Chondrocyte (in vitro differentiated cells): ENCODE measurements around the gene LRRC28. TPM values are rescaled to one million over a fixed set of nuclear protein-coding genes. Genes with fewer than 3 reads are reported as not detected.
A peak's percentile ranks its signal among the peaks of the same experiment; 100 is the strongest.

Experiments used
- DNase-seq: peaks from one replicate; pipeline ENCODE4 v3.0.0; 2021; ENCODE audit warnings: mixed read lengths, low spot score
- H3K27ac Mint-ChIP-seq: one replicate; pipeline ENCODE4 v1.8.0; 2021; ENCODE audit warnings: mild to moderate bottlenecking, moderate library complexity, mixed read lengths; ENCODE audit not compliant: unreplicated experiment
- H3K27me3 Mint-ChIP-seq: 2 replicates; pipeline ENCODE4 v1.8.0; 2021; ENCODE audit warnings: low read depth, mixed read lengths
- H3K36me3 Mint-ChIP-seq: 2 replicates; pipeline ENCODE4 v1.8.0; 2021; ENCODE audit warnings: low read depth, mixed read lengths
- H3K4me1 Mint-ChIP-seq: 2 replicates; pipeline ENCODE4 v1.8.0; 2021; ENCODE audit warnings: low read depth, mild to moderate bottlenecking, mixed read lengths
- H3K4me3 Mint-ChIP-seq: one replicate; pipeline ENCODE4 v1.8.0; 2021; ENCODE audit warnings: mild to moderate bottlenecking, moderate library complexity, mixed read lengths; ENCODE audit not compliant: unreplicated experiment
- H3K9me3 Mint-ChIP-seq: 2 replicates; pipeline ENCODE4 v1.8.0; 2021; ENCODE audit warnings: low read depth, mixed read lengths
- CTCF ChIP-seq: fragments of 200-600 bp; sonication (generic); IDR thresholded peaks from 2 replicates; pipeline ENCODE4 v1.5.0; 2021; ENCODE audit warnings: antibody characterized with exemption, mild to moderate bottlenecking, moderate library complexity
- total RNA-seq: library from RNA; stranded (reverse); gene quantifications from 3 replicates; pipeline ENCODE4 v1.2.1, GENCODE V29; 2021

Gene LRRC28
- total RNA-seq, 1 donor from 2014 or later, result 28.5 TPM

- Mint-ChIP-seq H3K27me3 (no peaks in the 10 kb centered on the region), H3K4me1 (peaks cover 35% of the 10 kb centered on the region), H3K27ac (peak overlapping the region; percentile 92), H3K9me3 (no peaks in the 10 kb centered on the region), H3K4me3 (no peak overlapping the region), H3K36me3 (no peaks in the 10 kb centered on the region)
- TF ChIP-seq CTCF, result no peak
- no peak for DNase-seq
Observed at GRCh38 chr15:99250001-99250400, 1.3 kb upstream of the LRRC28 start.

DNA sequence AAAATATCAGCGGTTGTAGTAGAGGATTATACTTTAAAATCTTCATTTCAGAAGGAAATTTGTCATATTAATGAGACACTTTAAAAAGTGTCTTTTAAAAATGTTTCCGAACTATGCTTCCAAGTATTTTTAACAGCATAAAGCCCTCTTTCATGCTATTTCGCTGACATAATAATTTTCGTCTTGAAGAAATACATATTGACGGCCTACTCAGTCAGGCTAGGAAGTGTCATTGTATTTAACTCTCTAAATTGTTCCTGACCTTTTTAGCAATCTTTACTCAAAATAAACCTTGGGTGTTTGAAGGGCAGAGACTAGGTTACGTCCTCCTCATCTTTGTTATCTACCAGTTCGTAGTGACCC lies 806 bp upstream of the LRRC28 start:
- H3K27ac Mint-ChIP-seq, result peak overlapping the region; percentile 92
- H3K27me3 Mint-ChIP-seq, result no peaks in the 10 kb centered on the region
- TF ChIP-seq CTCF, result no peak
- no peak overlapping the region for H3K4me3 Mint-ChIP-seq
- H3K9me3 Mint-ChIP-seq, result no peaks in the 10 kb centered on the region
- no peaks in the 10 kb centered on the region for H3K36me3 Mint-ChIP-seq
- H3K4me1 Mint-ChIP-seq, result peaks cover 35% of the 10 kb centered on the region
- DNase-seq, result no peak

- Mint-ChIP-seq H3K4me3 (no peak overlapping the region), H3K27me3 (no peaks in the 10 kb centered on the region), H3K4me1 (peaks cover 28% of the 10 kb centered on the region), H3K36me3 (peaks cover 3% of the 10 kb centered on the region), H3K27ac (no peak overlapping the region), H3K9me3 (no peaks in the 10 kb centered on the region)
- no peak for TF ChIP-seq CTCF
- no peak for DNase-seq
Observed at GRCh38 chr15:99252326-99252725, 1.0 kb downstream of the LRRC28 start.

DNA sequence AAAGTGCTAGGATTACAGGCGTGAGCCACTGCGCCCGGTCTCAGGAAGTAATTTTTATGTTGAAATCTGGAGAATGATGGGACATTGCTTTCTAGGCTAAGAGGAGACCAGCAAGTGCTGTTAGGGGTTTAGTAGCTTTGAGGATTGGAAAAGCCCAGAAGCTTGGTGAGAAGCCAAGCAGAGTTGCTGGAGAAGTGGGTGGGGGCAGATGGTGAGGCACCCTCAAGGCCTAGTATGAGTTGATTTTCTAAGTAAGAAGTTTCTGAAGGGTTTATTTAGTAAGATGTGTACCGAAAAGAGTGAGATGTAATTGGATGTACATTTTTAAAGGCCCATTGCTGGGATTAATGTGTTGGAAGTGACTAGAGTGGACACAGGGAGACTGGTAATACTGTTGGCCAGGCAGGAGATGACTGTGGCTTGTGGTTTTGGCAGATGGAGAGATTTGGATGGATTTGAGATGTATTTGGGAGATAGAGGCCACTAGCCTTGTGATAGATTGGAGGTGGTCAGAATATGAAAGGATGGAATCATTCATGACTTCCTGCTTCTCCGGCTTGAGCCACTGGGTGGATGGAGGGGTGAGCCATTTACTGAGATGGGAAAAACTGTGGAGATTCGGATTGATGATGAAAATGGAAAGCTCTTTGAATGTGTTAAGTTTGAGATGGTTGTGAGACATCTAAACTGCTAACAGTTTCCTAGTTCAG lies 2.3 kb downstream of the LRRC28 start:
- Mint-ChIP-seq H3K4me1 (peaks cover 25% of the 10 kb centered on the region), H3K27ac (no peak overlapping the region), H3K4me3 (no peak overlapping the region), H3K27me3 (no peaks in the 10 kb centered on the region), H3K9me3 (no peaks in the 10 kb centered on the region), H3K36me3 (peaks cover 10% of the 10 kb centered on the region)
- TF ChIP-seq CTCF, result no peak
- DNase-seq, result no peak

DNA sequence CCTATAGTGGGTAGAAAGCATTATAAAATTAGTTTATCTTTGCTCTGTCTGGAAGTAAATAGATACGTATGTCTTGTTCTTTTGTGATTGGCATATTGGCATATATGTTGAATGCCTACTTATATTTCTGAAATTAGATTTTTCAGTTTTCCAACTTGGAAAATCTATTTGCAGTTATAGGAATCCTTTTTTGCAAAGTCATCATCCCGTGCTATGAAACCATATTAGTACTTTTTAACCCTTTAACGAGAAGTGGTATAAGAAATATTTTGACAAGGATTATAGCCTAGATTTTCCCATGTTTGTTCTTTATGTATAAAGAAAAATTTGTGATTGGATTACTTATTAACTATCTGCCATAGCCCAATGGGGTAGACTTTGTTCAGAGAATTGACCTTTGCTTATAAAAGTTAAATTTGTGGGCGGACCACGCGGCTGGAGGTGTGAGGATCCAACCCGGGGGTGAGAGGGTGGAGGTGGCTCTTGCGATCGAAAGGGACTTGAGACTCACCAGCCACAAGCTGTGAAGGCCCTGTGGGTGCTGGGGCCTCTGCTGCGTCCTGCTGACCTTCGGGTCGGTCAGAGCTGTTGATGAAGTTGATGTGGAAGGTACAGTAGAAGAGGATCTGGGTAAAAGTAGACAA lies 5.9 kb downstream of the LRRC28 start:
- Mint-ChIP-seq H3K36me3 (peaks cover 10% of the 10 kb centered on the region), H3K9me3 (no peaks in the 10 kb centered on the region), H3K27ac (no peak overlapping the region), H3K27me3 (no peaks in the 10 kb centered on the region), H3K4me3 (no peak overlapping the region), H3K4me1 (peaks cover 15% of the 10 kb centered on the region)
- TF ChIP-seq CTCF, result no peak
- no peak for DNase-seq
